Measurements from ENCODE around the gene OR2AK2.

GRCh38 chr1:247966532-247967204 is 1.6 kb downstream of the OR2AK2 start:
- TF ChIP-seq POLR2AphosphoS5 (IDR thresholded peaks at IDR 0.05; ENCODE audit: low read depth, low read length) (no peak), POLR2A (IDR thresholded peaks at IDR 0.05; ENCODE audit: low read depth, low read length) (no peak), TAF1 (IDR thresholded peaks at IDR 0.05; ENCODE audit: borderline replicate concordance, low read depth, low read length) (no peak)
